ENCODE results near the gene SLX9.
"Not testable (repeated sequence)": the region's sequence is repeated elsewhere in the genome, so short reads cannot be mapped to it uniquely, and the experiment has no call there.

SLX9 gene

DNA sequence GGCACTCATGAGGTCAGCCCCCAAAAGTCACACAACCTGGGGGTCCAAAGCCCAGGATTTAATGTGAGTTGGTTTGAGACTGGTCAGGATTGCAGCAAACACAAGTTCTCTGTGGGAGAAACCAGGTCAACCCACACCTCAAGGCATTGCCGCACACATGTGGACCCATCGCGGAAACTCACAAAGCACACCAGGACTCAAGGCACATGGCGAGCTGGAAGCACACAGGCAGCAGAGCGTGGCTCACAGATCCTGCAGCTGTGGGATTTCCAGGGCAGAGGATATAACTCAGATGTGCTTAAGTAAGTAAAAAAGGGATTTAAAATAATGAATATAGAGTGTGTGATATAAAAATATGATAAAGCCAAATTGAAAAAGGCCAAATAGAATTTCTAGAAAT is 82.9 kb downstream of the SLX9 start:
- DNase-seq = no peak

DNA sequence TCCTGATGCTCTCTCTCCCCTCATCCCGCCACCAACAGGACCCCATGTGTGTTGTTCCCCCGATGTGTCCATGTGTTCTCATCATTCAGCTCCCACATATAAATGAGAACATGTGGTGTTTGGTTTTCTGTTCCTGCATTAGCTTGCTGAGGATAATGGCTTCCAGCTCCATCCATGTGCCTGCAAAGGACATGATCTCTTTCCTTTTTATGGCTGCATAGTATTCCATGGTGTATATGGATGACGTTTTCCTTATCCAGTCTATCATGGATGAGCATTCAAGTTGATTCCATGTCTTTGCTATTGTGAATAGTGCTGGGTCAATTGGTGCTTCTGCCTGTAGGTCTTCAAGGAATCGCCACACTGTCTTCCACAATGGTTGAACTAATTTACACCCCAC is 84.7 kb downstream of the SLX9 start:
- not testable (repeated sequence) for DNase-seq

DNA sequence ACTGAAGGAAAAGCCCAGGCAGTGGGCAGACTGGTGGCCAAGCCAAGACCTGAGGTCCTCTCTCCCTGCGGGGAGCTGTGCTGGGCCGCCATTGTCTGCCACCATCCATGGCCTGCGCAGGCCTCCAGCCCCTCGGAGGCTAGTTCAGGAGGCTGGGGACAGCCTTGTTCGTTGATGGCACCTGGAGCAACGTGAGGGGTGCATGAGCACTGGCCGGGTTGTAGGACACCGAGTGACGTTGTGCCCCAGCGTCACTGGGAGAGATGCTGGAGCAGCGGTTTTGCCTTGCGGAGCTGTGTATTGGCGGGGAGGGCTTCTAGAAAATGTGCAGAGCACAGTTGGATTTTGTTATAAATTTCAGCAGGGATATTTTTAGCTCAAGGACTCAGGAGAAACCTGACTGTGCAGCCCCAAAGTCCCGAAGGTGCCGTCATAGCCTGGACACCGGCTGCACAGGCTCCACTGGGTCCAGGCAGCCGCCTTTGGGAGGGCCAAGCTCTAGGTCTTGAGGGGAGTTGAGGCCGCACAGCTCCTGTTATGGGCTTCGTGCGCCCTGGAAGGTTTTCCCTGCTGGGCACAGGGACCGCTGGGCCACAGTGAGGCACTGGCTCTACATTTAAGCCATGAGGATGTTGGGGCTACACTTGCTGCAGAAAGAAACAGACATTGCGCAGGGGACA is 86.4 kb downstream of the SLX9 start:
- no peak for DNase-seq
